DND-41 (cell line): ENCODE results near the gene CLASRP.

ENCODE experiments used
- ATAC-seq: fragments of 200-7000 bp; cut with Tn5 transposase; 3 replicates; pipeline ENCODE4 v1.9.1; 2021; ENCODE audit warnings: low read depth; ENCODE audit not compliant: insufficient read depth
- DNase-seq: peaks from one replicate; pipeline ENCODE4 v3.0.0-alpha.2; 2020
- H2AFZ ChIP-seq: 2 replicates; pipeline ENCODE4 v1.6.0; 2012; ENCODE audit warnings: low read depth, low read length
- H3K27ac ChIP-seq: 2 replicates; pipeline ENCODE4 v1.5.1; 2012; ENCODE audit warnings: low read length, inconsistent platforms
- H3K27me3 ChIP-seq: fragments of 200-600 bp; sonication (generic); 2 replicates; pipeline ENCODE4 v1.6.0; 2012; ENCODE audit warnings: low read length, mild to moderate bottlenecking, inconsistent platforms; ENCODE audit not compliant: insufficient read depth, poor library complexity
- H3K36me3 ChIP-seq: 2 replicates; pipeline ENCODE4 v1.5.1; 2012; ENCODE audit warnings: low read length, inconsistent platforms; ENCODE audit not compliant: insufficient read depth
- H3K4me1 ChIP-seq: 2 replicates; pipeline ENCODE4 v1.5.1; 2012; ENCODE audit warnings: mild to moderate bottlenecking, low read length; ENCODE audit not compliant: insufficient read depth
- H3K4me2 ChIP-seq: 2 replicates; pipeline ENCODE4 v1.6.0; 2012; ENCODE audit warnings: mild to moderate bottlenecking, moderate library complexity, low read length, inconsistent platforms; ENCODE audit not compliant: insufficient read depth
- H3K4me3 ChIP-seq, 2 experiments: fragments of 200-600 bp in 1 of 2; shearing (Covaris generic) in 1 of 2; 2 replicates each; pipeline ENCODE4 v1.5.1; 2012 to 2016; ENCODE audit warnings: inconsistent platforms in 2 of 2, low read length in 2 of 2, mild to moderate bottlenecking in 2 of 2, low read depth in 1 of 2, moderate library complexity in 1 of 2
- H3K79me2 ChIP-seq: 2 replicates; pipeline ENCODE4 v1.6.0; 2012; ENCODE audit warnings: low read length, inconsistent platforms; ENCODE audit not compliant: insufficient read depth
- H3K9ac ChIP-seq: 2 replicates; pipeline ENCODE4 v1.6.0; 2012; ENCODE audit warnings: low read depth, mild to moderate bottlenecking, inconsistent platforms, low read length, moderate library complexity
- H3K9me3 ChIP-seq: 2 replicates; pipeline ENCODE4 v1.5.1; 2012; ENCODE audit warnings: low read length, moderate library complexity, mild to moderate bottlenecking, inconsistent platforms; ENCODE audit not compliant: insufficient read depth, severe bottlenecking
- H4K20me1 ChIP-seq: 2 replicates; pipeline ENCODE4 v1.6.0; 2012; ENCODE audit warnings: low read length; ENCODE audit not compliant: insufficient read depth
- CTCF ChIP-seq: IDR thresholded peaks from 2 replicates; pipeline ENCODE4 v1.5.1; 2012; ENCODE audit warnings: borderline replicate concordance, low read length, moderate library complexity, mild to moderate bottlenecking; ENCODE audit not compliant: poor library complexity, severe bottlenecking; ENCODE audit errors: extremely low read depth
- EZH2 ChIP-seq: IDR thresholded peaks from 3 replicates; pipeline ENCODE4 v1.6.1; 2012; ENCODE audit warnings: borderline replicate concordance, low read depth, mild to moderate bottlenecking, moderate library complexity, low read length, inconsistent platforms; ENCODE audit not compliant: severe bottlenecking

The CLASRP gene

GRCh38 chr19:45076851-45077730, 38.2 kb downstream of the CLASRP start:
- peaks cover 7% of the 10 kb centered on the region for H3K36me3 ChIP-seq
- ATAC-seq = no peak
- TF ChIP-seq EZH2 (no peak), CTCF (no peak)
- H3K27ac ChIP-seq = no peak overlapping the region
- H2AFZ ChIP-seq = peak overlapping the region; percentile 40
- H3K4me3 ChIP-seq = no peak overlapping the region
- H3K27me3 ChIP-seq = no peaks in the 10 kb centered on the region
- DNase-seq = no peak
- peaks cover 30% of the 10 kb centered on the region for H3K79me2 ChIP-seq
- H3K9ac ChIP-seq = no peak overlapping the region
- no peak overlapping the region for H3K4me2 ChIP-seq
- no peaks in the 10 kb centered on the region for H3K9me3 ChIP-seq
- H3K4me1 ChIP-seq = peaks cover 26% of the 10 kb centered on the region
- peaks cover 10% of the 10 kb centered on the region for H4K20me1 ChIP-seq

- TF ChIP-seq CTCF (no peak), EZH2 (no peak)
- H2AFZ ChIP-seq = peak overlapping the region; percentile 98
Measured at GRCh38 chr19:45078390-45079062, 39.7 kb downstream of the CLASRP start.

GRCh38 chr19:45079063-45079910, 40.4 kb downstream of the CLASRP start, which contains the start of gene GEMIN7:
Gene GEMIN7, plus strand, starts transcription at chr19:45079260. Its CDS starts 10,855 bp downstream, at chr19:45090115.
- peaks cover 47% of the 10 kb centered on the region for H3K79me2 ChIP-seq
- peak; percentile 94 for ATAC-seq
- TF ChIP-seq CTCF (peak; percentile 27), EZH2 (no peak)

More at GRCh38 chr19:45078390-45079062, 39.7 kb downstream of the CLASRP start:
- no peak for DNase-seq
- Histone ChIP-seq H3K4me1 (peaks cover 26% of the 10 kb centered on the region), H3K9ac (peak overlapping the region; percentile 99), H3K4me2 (peak overlapping the region; percentile 100), H3K79me2 (peaks cover 44% of the 10 kb centered on the region), H3K4me3 (peak overlapping the region; percentile 99 to 100; a peak in 3 of 4 replicates), H3K9me3 (no peaks in the 10 kb centered on the region), H3K27ac (peak overlapping the region; percentile 85), H3K27me3 (no peaks in the 10 kb centered on the region), H4K20me1 (peaks cover 14% of the 10 kb centered on the region), H3K36me3 (peaks cover 14% of the 10 kb centered on the region)
- ATAC-seq = peak; percentile 70

More at GRCh38 chr19:45079063-45079910, 40.4 kb downstream of the CLASRP start, which contains the start of gene GEMIN7:
- Histone ChIP-seq H3K27me3 (no peaks in the 10 kb centered on the region), H3K9ac (peak within 1 kb of the TSS; percentile 99), H2AFZ (peak within 1 kb of the TSS; percentile 98), H3K4me1 (peaks cover 26% of the 10 kb centered on the region), H3K36me3 (peaks cover 14% of the 10 kb centered on the region), H3K27ac (peak within 1 kb of the TSS; percentile 85), H3K4me3 (peak within 1 kb of the TSS; percentile 99 to 100), H4K20me1 (peaks cover 14% of the 10 kb centered on the region), H3K4me2 (peak within 1 kb of the TSS; percentile 100), H3K9me3 (no peaks in the 10 kb centered on the region)
- peak; percentile 84 for DNase-seq
